Retinal pigment epithelial cell (primary cell): ENCODE data around the gene GALNT18.

ENCODE experiments used
- DNase-seq: peaks from one replicate; pipeline ENCODE4 v3.0.0-alpha.2; 2010; ENCODE audit warnings: low read depth
- H3K4me3 ChIP-seq: 2 replicates; pipeline ENCODE4 v1.5.1; 2011; ENCODE audit warnings: mild to moderate bottlenecking, low read length, control low read depth, moderate library complexity
- TF ChIP-seq, protein P1 (sequence below): conservative IDR thresholded peaks from 2 replicates; pipeline ENCODE4 v1.5.1; 2011; ENCODE audit warnings: low read depth, low read length, control low read depth, inconsistent platforms

Gene GALNT18

DNA sequence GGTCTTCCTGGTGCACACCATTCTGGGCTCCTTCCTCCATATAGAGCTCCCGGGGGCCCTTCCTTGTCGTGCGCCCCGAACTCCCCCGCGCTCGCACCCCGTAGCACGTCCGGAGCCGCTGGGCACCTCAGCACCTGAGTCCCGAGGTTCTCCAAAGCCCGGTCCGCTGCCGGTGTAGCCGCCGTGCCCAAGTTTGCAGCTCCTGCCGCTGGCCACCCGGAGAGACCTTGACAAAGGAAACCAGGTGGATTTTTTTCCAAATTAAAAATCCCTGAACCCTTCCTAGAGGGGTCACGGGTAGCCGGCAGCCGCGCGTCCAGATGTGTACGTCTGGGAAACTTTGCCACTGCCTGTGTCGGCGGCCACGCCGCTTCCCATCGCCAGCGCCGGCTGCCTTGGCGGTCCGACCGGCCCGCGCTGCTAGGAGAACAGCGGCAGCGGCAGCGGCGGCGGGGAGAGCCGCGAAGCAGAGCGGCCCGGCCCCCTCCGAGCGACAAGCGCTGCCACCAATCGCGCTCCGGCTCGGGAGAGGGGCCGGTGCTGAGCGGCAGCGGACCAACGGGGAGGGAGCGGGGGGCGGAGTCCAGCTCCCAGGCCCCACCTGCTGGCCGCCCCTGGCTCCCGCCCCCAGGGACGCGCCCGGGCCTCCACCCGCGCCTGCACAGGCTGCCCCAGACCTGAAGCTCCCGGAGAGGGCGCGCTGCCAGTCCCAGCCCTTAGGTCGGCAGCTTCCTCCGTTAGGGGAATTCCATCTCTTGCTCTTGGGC is at the start of gene GALNT18:
Gene GALNT18, minus strand, starts transcription at position 433 of the 767 bp plus-strand sequence.
- H3K4me3 ChIP-seq, result peak within 1 kb of the TSS; percentile 64
- DNase-seq, result peak; percentile 77
- TF ChIP-seq, protein P1, sequence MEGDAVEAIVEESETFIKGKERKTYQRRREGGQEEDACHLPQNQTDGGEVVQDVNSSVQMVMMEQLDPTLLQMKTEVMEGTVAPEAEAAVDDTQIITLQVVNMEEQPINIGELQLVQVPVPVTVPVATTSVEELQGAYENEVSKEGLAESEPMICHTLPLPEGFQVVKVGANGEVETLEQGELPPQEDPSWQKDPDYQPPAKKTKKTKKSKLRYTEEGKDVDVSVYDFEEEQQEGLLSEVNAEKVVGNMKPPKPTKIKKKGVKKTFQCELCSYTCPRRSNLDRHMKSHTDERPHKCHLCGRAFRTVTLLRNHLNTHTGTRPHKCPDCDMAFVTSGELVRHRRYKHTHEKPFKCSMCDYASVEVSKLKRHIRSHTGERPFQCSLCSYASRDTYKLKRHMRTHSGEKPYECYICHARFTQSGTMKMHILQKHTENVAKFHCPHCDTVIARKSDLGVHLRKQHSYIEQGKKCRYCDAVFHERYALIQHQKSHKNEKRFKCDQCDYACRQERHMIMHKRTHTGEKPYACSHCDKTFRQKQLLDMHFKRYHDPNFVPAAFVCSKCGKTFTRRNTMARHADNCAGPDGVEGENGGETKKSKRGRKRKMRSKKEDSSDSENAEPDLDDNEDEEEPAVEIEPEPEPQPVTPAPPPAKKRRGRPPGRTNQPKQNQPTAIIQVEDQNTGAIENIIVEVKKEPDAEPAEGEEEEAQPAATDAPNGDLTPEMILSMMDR, result peak; percentile 43

DNA sequence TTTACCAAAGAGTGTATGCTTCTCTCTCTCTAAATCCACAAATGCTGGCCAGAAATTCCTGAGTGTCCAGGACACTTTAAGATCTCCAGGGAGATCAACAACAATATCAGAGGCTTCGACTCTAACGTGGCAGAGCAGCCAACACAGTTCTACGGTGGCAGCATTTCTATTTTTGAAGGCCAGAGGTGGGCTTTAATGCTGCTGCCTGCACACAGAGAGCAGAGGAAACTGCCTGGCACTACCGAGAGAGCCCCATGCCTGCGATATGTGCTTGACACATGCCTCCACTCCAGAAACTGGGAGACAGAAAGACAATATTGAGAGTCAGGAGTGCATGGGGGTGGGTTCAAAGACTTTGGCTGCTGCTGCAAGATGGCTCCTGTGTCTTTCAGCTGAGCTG is 48.8 kb upstream of the GALNT18 start:
- no peak overlapping the region for H3K4me3 ChIP-seq
- DNase-seq, result no peak
- TF ChIP-seq, protein P1, result no peak

DNA sequence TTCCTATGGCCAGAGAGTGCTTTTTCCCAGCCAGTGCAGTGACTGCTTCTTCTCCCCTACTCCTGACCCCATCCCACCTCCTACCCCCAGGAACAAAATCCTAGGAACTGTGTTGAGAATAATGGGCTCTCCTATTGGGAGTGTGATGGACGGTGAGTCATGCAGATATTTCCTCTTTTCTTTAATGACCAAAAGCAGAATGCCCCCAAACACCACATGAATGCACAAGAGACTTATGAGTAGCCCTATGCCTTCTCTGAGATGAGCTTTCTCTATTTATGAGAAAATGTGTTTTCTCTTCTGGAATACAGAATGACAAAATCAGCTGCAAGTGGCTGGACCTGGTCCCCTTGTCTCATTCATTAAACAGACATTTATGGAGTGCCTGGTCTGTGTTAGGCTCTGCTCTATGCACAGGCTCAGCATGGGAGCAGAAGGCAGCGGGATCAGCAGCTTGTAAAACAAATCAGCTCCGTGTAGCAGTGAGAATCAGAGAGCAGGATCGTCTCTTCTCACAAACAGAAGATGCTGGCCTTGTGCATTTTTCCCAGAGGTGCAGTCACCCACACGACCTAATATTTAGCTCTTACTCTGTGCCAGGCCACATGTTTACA is 47.5 kb upstream of the GALNT18 start:
- TF ChIP-seq, protein P1, result no peak
- no peak overlapping the region for H3K4me3 ChIP-seq
- DNase-seq, result no peak

DNA sequence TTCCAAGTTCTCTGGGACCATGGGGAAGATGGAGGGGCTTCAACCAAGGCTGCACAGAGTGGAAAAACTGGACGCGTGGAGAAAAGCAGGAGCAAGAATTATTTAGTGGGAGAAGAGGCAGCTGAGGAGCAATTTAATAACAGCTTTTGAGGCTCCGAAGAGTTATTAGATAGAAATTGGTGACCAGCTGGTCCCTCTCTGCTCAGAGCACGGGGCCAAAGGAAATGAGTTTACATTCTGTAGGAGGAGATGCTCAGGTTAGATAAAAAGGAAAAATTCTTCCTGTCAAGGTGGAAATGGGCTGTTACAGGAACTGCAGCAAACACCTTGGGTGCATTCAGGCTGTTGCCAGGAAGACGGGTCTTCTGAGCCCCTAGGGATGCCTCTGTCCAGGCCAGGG is 47.0 kb upstream of the GALNT18 start:
- no peak overlapping the region for H3K4me3 ChIP-seq
- DNase-seq, result no peak
- TF ChIP-seq, protein P1, result no peak

DNA sequence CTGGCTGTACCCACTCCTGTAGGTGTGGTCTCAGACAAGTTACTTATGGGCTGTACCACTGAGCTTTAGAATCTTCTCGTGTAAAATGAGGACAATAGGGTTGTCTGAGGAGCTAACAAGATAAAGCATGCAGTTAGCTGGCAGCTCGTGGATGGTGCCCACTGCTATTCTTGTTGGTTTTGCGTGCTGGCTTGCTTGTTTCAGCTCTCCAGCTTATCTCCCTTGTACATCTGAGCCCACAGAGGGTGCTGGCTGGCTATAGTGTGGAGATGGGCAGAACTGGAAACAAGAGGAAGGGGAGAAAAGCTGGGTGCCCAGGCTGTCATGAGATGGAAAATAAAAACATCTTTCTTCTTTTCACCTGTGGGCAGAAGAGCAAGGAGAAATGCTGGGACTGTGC is 46.5 kb upstream of the GALNT18 start:
- TF ChIP-seq, protein P1, result no peak
- no peak overlapping the region for H3K4me3 ChIP-seq
- DNase-seq, result no peak

DNA sequence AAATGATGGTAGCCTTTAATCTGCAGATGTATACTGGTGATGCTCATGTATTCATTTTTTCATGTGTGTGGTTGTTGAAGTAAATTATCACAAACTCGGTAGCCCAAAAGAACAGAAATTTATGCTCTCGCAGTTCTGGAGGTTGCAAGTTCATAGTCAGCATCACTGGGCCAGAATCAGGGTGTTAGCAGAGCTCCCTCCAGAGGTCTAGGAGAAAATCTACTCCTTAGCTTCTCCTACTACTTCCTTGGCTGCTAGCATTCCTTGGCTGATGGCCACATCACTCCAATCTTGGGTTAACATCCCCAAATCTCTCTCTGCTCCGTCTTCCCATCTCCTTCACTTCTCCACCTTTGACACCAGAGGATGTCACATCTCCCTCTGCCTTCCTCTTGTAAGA is 45.3 kb upstream of the GALNT18 start:
- TF ChIP-seq, protein P1, result no peak
- H3K4me3 ChIP-seq, result no peak overlapping the region
- DNase-seq, result no peak

DNA sequence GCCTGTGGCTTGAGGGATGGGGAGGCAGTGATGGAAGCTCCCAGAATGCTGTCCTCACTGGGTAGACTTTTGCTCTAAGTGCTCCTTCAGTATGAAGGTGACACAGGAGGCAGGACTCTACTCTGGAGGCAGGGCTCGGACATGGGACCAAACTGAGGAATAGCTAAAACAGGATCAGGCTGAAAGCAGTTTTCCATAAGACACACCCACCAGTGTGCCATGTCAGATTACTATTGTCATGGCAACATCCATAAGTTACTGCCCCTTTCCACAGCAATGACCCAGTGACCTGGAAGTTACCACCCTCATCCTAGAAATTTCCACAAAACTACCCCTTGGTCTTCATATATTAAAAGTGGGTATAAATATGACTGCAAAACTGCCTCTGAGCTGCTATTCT is 43.6 kb upstream of the GALNT18 start:
- TF ChIP-seq, protein P1, result no peak
- H3K4me3 ChIP-seq, result no peak overlapping the region
- DNase-seq, result no peak
